H1 (cell line): Measurements from ENCODE around the gene YOD1. TPM values are rescaled to one million over a fixed set of nuclear protein-coding genes. Genes with fewer than 3 reads are reported as not detected.

Source experiments
- CTCF ChIA-PET: fragments of 300-600 bp; sonication (Branson Sonifier 250); formaldehyde crosslinking; loops from one replicate; lab custom pipeline; 2021; ENCODE audit not compliant: partially characterized antibody; lab: Charles Lee
- POLR2A ChIA-PET: fragments of 300-600 bp; sonication (Branson Sonifier 250); formaldehyde crosslinking; loops from one replicate; lab custom pipeline; 2021; ENCODE audit warnings: inconsistent platforms; ENCODE audit not compliant: partially characterized antibody; lab: Charles Lee
- DNase-seq, 2 experiments: peaks; one replicate each; pipeline versions ENCODE4 v3.0.0 to v3.0.0-alpha.2; 2010 to 2022; ENCODE audit warnings: low spot score in 2 of 2, low read depth in 1 of 2, mixed read lengths in 1 of 2
- FAIRE-seq: peaks from 2 replicates; lab custom pipeline; 2011; peaks lifted over from hg19 to GRCh38; lab: Jason Lieb, UNC
- H2AFZ ChIP-seq: 2 replicates; pipeline ENCODE4 v1.8.1; 2012; ENCODE audit warnings: low read length, inconsistent platforms
- H2AK5ac ChIP-seq: 2 replicates; pipeline ENCODE4 v1.6.1; 2013; ENCODE audit warnings: low read depth, low read length
- H2BK120ac ChIP-seq: replicated peaks from 2 replicates; pipeline ENCODE3; 2013; ENCODE audit warnings: low read depth, low read length, inconsistent platforms
- H2BK12ac ChIP-seq: 2 replicates; pipeline ENCODE4 v1.6.1; 2013; ENCODE audit warnings: low read depth, low read length
- H2BK15ac ChIP-seq: 2 replicates; pipeline ENCODE4 v1.6.1; 2013; ENCODE audit warnings: low read length
- H2BK20ac ChIP-seq: 2 replicates; pipeline ENCODE4 v1.6.1; 2013; ENCODE audit warnings: low read length
- H2BK5ac ChIP-seq: 2 replicates; pipeline ENCODE4 v1.6.1; 2013; ENCODE audit warnings: low read depth, low read length
- H3K14ac ChIP-seq: 2 replicates; pipeline ENCODE4 v1.6.1; 2013; ENCODE audit warnings: inconsistent platforms; ENCODE audit not compliant: insufficient read length
- H3K18ac ChIP-seq: 2 replicates; pipeline ENCODE4 v1.6.1; 2013; ENCODE audit warnings: low read length; ENCODE audit errors: extremely low read depth
- H3K23ac ChIP-seq: 2 replicates; pipeline ENCODE4 v1.6.1; 2013; ENCODE audit warnings: inconsistent platforms; ENCODE audit not compliant: insufficient read length
- H3K23me2 ChIP-seq: 2 replicates; pipeline ENCODE4 v1.6.1; 2013; ENCODE audit warnings: low read depth, low read length
- H3K27ac ChIP-seq: 2 replicates; pipeline ENCODE4 v1.6.1; 2011; ENCODE audit warnings: low read depth, low read length, inconsistent platforms
- H3K27me3 ChIP-seq, 4 experiments: replicated peaks in 1 of 4; 1 replicate in 1 of 4; 2 replicates in 3 of 4; pipeline versions ENCODE4 v1.6.1 to v1.8.1; 2011 to 2013; ENCODE audit warnings: low read length in 3 of 4, mild to moderate bottlenecking in 3 of 4, inconsistent platforms in 2 of 4, mixed read lengths in 2 of 4, moderate library complexity in 1 of 4; ENCODE audit not compliant: control insufficient read depth in 3 of 4, insufficient read depth in 3 of 4; ENCODE audit errors: extremely low read depth in 1 of 4
- H3K36me3 ChIP-seq, 4 experiments: 2 replicates each; pipeline versions ENCODE4 v1.6.1 to v1.8.1; 2011 to 2013; ENCODE audit warnings: mild to moderate bottlenecking in 4 of 4, low read length in 3 of 4, moderate library complexity in 2 of 4, control low read depth in 1 of 4, inconsistent platforms in 1 of 4; ENCODE audit not compliant: insufficient read depth in 4 of 4, control insufficient read depth in 2 of 4
- H3K4ac ChIP-seq: replicated peaks from 2 replicates; pipeline ENCODE3; 2013; ENCODE audit warnings: low read length, low read depth, mixed read lengths, inconsistent platforms; ENCODE audit not compliant: insufficient read length
- H3K4me1 ChIP-seq, 4 experiments: replicated peaks in 1 of 4; 1 replicate in 1 of 4; 2 replicates in 3 of 4; pipeline versions ENCODE4 v1.6.1 to v1.8.1; 2011 to 2013; ENCODE audit warnings: low read length in 3 of 4, inconsistent platforms in 2 of 4, mixed read lengths in 1 of 4; ENCODE audit not compliant: insufficient read depth in 4 of 4, control insufficient read depth in 3 of 4
- H3K4me2 ChIP-seq, 2 experiments: 2 replicates each; pipeline versions ENCODE4 v1.6.1 to v1.8.1; 2011 to 2013; ENCODE audit warnings: low read depth in 2 of 2, low read length in 2 of 2, control low read depth in 1 of 2, inconsistent platforms in 1 of 2, mild to moderate bottlenecking in 1 of 2; ENCODE audit not compliant: insufficient read depth in 1 of 2
- H3K4me3 ChIP-seq, 4 experiments: fragments of 200-600, 300-600 bp in 1 of 4; sonication (generic), shearing (Covaris generic), sonication (Bioruptor Twin) in 1 of 4; 2 replicates each; pipeline versions ENCODE4 v1.5.1 to v1.8.1; 2011 to 2016; ENCODE audit warnings: low read length in 4 of 4, low read depth in 3 of 4, control low read depth in 2 of 4, inconsistent platforms in 2 of 4, mild to moderate bottlenecking in 2 of 4, mixed read lengths in 1 of 4, moderate library complexity in 1 of 4; ENCODE audit not compliant: insufficient read depth in 2 of 4; ENCODE audit errors: extremely low read depth in 1 of 4
- H3K56ac ChIP-seq: replicated peaks from 2 replicates; pipeline ENCODE3; 2013; ENCODE audit warnings: low read depth, mild to moderate bottlenecking, mixed read lengths, low read length, inconsistent platforms; ENCODE audit not compliant: insufficient read length
- H3K79me1 ChIP-seq: 2 replicates; pipeline ENCODE4 v1.6.1; 2013; ENCODE audit warnings: low read depth, low read length, control low read depth
- H3K79me2 ChIP-seq, 2 experiments: 2 replicates each; pipeline versions ENCODE4 v1.6.1 to v1.8.1; 2012 to 2013; ENCODE audit warnings: low read length in 2 of 2, mild to moderate bottlenecking in 2 of 2, inconsistent platforms in 1 of 2; ENCODE audit not compliant: insufficient read depth in 2 of 2, control insufficient read depth in 1 of 2
- H3K9ac ChIP-seq, 4 experiments: replicated peaks in 1 of 4; 1 replicate in 1 of 4; 2 replicates in 3 of 4; pipeline versions ENCODE4 v1.6.1 to v1.8.1; 2011 to 2013; ENCODE audit warnings: low read depth in 3 of 4, low read length in 3 of 4, control low read depth in 2 of 4, mild to moderate bottlenecking in 2 of 4, moderate library complexity in 2 of 4, inconsistent platforms in 1 of 4; ENCODE audit errors: extremely low read depth in 1 of 4
- H3K9me3 ChIP-seq, 2 experiments: 2 replicates each; pipeline versions ENCODE4 v1.6.1 to v1.8.1; 2012 to 2013; ENCODE audit warnings: mild to moderate bottlenecking in 2 of 2, moderate library complexity in 2 of 2, control low read depth in 1 of 2, inconsistent platforms in 1 of 2, low read depth in 1 of 2, low read length in 1 of 2, mixed read lengths in 1 of 2; ENCODE audit not compliant: insufficient read depth in 2 of 2
- H4K20me1 ChIP-seq, 2 experiments: replicated peaks in 1 of 2; 2 replicates each; pipeline versions ENCODE3 to v1.8.1; 2011 to 2013; ENCODE audit warnings: inconsistent platforms in 2 of 2, low read length in 2 of 2, mild to moderate bottlenecking in 1 of 2; ENCODE audit not compliant: insufficient read depth in 2 of 2, control insufficient read depth in 1 of 2
- H4K5ac ChIP-seq: 2 replicates; pipeline ENCODE4 v1.6.1; 2013; ENCODE audit warnings: low read length, low read depth, mixed read lengths, inconsistent platforms; ENCODE audit not compliant: insufficient read length
- H4K8ac ChIP-seq: 2 replicates; pipeline ENCODE4 v1.8.0; 2013; ENCODE audit warnings: mild to moderate bottlenecking, moderate library complexity, low read length, inconsistent platforms; ENCODE audit not compliant: insufficient read depth; ENCODE audit errors: extremely low read depth
- H4K91ac ChIP-seq: replicated peaks from 2 replicates; pipeline ENCODE3; 2013; ENCODE audit warnings: low read length, mixed read lengths, inconsistent platforms; ENCODE audit not compliant: insufficient read length
- BCL11A ChIP-seq, 2 experiments: IDR thresholded peaks; one replicate each; pipeline ENCODE4 v1.6.1; 2011; ENCODE audit warnings: low read depth in 2 of 2, low read length in 2 of 2, mild to moderate bottlenecking in 2 of 2
- GABPA ChIP-seq: IDR thresholded peaks from 2 replicates; pipeline ENCODE4 v1.6.1; 2011; ENCODE audit warnings: mild to moderate bottlenecking, low read length, moderate library complexity, borderline replicate concordance; ENCODE audit not compliant: insufficient read depth
- JUN ChIP-seq: IDR thresholded peaks from 2 replicates; pipeline ENCODE4 v1.6.1; 2011; ENCODE audit warnings: low read depth, mild to moderate bottlenecking, improper control_type of control experiment, low read length
- POLR2AphosphoS5 ChIP-seq: IDR thresholded peaks from 2 replicates; pipeline ENCODE4 v1.6.1; 2011; ENCODE audit warnings: low read depth, low read length
- SIX5 ChIP-seq: IDR thresholded peaks from 2 replicates; pipeline ENCODE4 v1.6.1; 2011; ENCODE audit warnings: mild to moderate bottlenecking, low read depth, low read length
- SP4 ChIP-seq: IDR thresholded peaks from 2 replicates; pipeline ENCODE4 v1.6.1; 2012; ENCODE audit warnings: low read length, inconsistent platforms
- WGBS, 2 experiments: shearing (Covaris generic) in 1 of 2; methylation state at CpG; one replicate each; pipeline versions ENCODE4 v1.1.6 to v1.1.7; 2013 to 2015; ENCODE audit warnings: low lambda C conversion rate in 2 of 2, mixed read lengths in 2 of 2, inconsistent platforms in 1 of 2, low coverage in 1 of 2, missing lambda C conversion rate in 1 of 2; ENCODE audit not compliant: insufficient replicate concordance in 2 of 2, insufficient coverage in 1 of 2, insufficient read length in 1 of 2; ENCODE audit errors: extremely low coverage in 1 of 2, missing lambda C conversion rate in 1 of 2; 5-methylcytosine and 5-hydroxymethylcytosine counted together
- polyA plus RNA-seq, 7 experiments: library from polyadenylated mRNA; depleted of rRNA in 3 of 7; stranded (reverse) in 5 of 7; unstranded in 2 of 7; fragments of >200 nt in 5 of 7; fragments of 200-250 nt in 2 of 7; gene quantifications; 1 replicate in 5 of 7; 2 replicates in 1 of 7; 4 replicates in 1 of 7; pipeline versions ENCODE4 v1.2.1 to v1.2.3, GENCODE V29; 2011 to 2013; ENCODE audit warnings: missing spikeins in 2 of 7, mixed read lengths in 2 of 7
- total RNA-seq: library from RNA; stranded (reverse); fragmentation: NEBNext Ultra II Directional; extraction: Animal tissue kit (Norgen Biotek cat#: 25700); gene quantifications from 2 replicates; pipeline ENCODE4 v1.2.1, GENCODE V29; 2021

YOD1 gene
- total and polyA plus RNA-seq, 2 of the 8 experiments (the other 6 are each of a cell fraction or from before 2014, with no cell fraction given), result 1.9 to 11.8 TPM

- Histone ChIP-seq H2BK12ac (no peak overlapping the region), H2BK120ac (no peak overlapping the region), H3K23ac (no peak overlapping the region), H3K4ac (no peak overlapping the region), H2AK5ac (no peak overlapping the region), H2BK5ac (no peak overlapping the region), H3K27ac (no peak overlapping the region), H2BK15ac (no peak overlapping the region), H3K18ac (no peak overlapping the region), H3K23me2 (no peaks in the 10 kb centered on the region), H4K91ac (no peak overlapping the region), H3K14ac (no peak overlapping the region), H4K20me1 (peaks cover 0 to 2% of the 10 kb centered on the region in 2 experiments), H3K4me1 (no peaks in the 10 kb centered on the region; a peak in 1 of 7 replicates), H3K56ac (no peak overlapping the region), H2AFZ (no peak overlapping the region), H4K5ac (no peak overlapping the region), H3K27me3 (no peaks in the 10 kb centered on the region), H3K36me3 (no peaks in the 10 kb centered on the region), H3K79me1 (no peaks in the 10 kb centered on the region), H3K4me2 (no peak overlapping the region), H4K8ac (no peak overlapping the region; the same call in 1 of the 2 replicates), H3K9me3 (no peaks in the 10 kb centered on the region), H3K4me3 (no peak overlapping the region), H3K79me2 (0 out of 4 replicates have a peak, but pooled peaks cover 0 to 2% of the 10 kb centered on the region in 2 experiments), H3K9ac (no peak overlapping the region), H2BK20ac (no peak overlapping the region)
- DNase-seq (no peak), FAIRE-seq (no peak)
- ChIA-PET CTCF (interaction anchor here (0.9 to 1.1 kb wide), 5 partner anchors 9 to 362 kb away, joined by 3 to 9 read pairs (median 4); partner anchors contain the start of gene PFKFB2), POLR2A (interaction anchor here (1.7 kb wide), 1 partner anchor 13 kb away, joined by 12 read pairs; the partner anchor contains the start of gene PFKFB2)
- TF ChIP-seq JUN (no peak), POLR2AphosphoS5 (no peak), GABPA (no peak), SP4 (no peak), BCL11A (IDR thresholded peaks at IDR 0.05; ENCODE audit: low read depth in 2 of 2, low read length in 2 of 2) (no peak), SIX5 (no peak)
- 92% methylated on average over 4 of the region's 4 CpGs; no CpG with 5 or more reads in 1 of the 2 experiments for WGBS, 2 experiments
Observed at GRCh38 chr1:207039380-207040180, 11.4 kb downstream of the YOD1 start.
